SU-DHL-6 (cell line): ENCODE data around the gene COQ2.

ENCODE experiments used
- H2AFZ ChIP-seq: fragments of 200-600 bp; sonication (generic); 2 replicates; pipeline ENCODE4 v1.6.1; 2014; ENCODE audit warnings: low read depth, mild to moderate bottlenecking, moderate library complexity, mixed read lengths, antibody characterized with exemption, low read length; ENCODE audit not compliant: severe bottlenecking
- H3F3A ChIP-seq: fragments of 200-600 bp; shearing (Covaris generic); 2 replicates; pipeline ENCODE4 v1.6.0; 2016; ENCODE audit warnings: antibody characterized with exemption, mild to moderate bottlenecking; ENCODE audit not compliant: insufficient read depth
- H3K27ac ChIP-seq: fragments of 200-600 bp; sonication (generic); 2 replicates; pipeline ENCODE4 v1.5.1; 2016; ENCODE audit warnings: low read depth, mild to moderate bottlenecking, low read length, moderate library complexity, mixed read lengths
- H3K27me3 ChIP-seq: fragments of 200-600 bp; sonication (generic), shearing (Covaris generic); 2 replicates; pipeline ENCODE4 v1.6.0; 2014; ENCODE audit warnings: mild to moderate bottlenecking, low read length
- H3K36me3 ChIP-seq: fragments of 200-600 bp; sonication (generic); 2 replicates; pipeline ENCODE4 v1.6.1; 2014; ENCODE audit warnings: mild to moderate bottlenecking, low read length, mixed read lengths
- H3K4me2 ChIP-seq: fragments of 300-600, 200-600 bp; shearing (Covaris generic), sonication (generic); 2 replicates; pipeline ENCODE4 v1.6.0; 2014; ENCODE audit warnings: low read length, low read depth, mild to moderate bottlenecking; ENCODE audit not compliant: poor library complexity, severe bottlenecking
- H3K4me3 ChIP-seq: fragments of 200-600 bp; sonication (generic); 2 replicates; pipeline ENCODE4 v1.5.1; 2014; ENCODE audit warnings: antibody characterized with exemption, low read length, mild to moderate bottlenecking, mixed read lengths; ENCODE audit not compliant: insufficient read depth, poor library complexity, severe bottlenecking
- H3K79me2 ChIP-seq: fragments of 200-600 bp; sonication (generic); 2 replicates; pipeline ENCODE4 v1.6.1; 2014; ENCODE audit warnings: mild to moderate bottlenecking, low read length, moderate library complexity; ENCODE audit not compliant: insufficient read depth
- H3K9ac ChIP-seq: fragments of 200-600 bp; sonication (generic); 2 replicates; pipeline ENCODE4 v1.7.0; 2014; ENCODE audit warnings: mild to moderate bottlenecking, low read length
- H3K9me2 ChIP-seq: fragments of 200-600 bp; sonication (generic); replicated peaks from 2 replicates; pipeline ENCODE4 v1.6.1; 2014; ENCODE audit warnings: low read length; ENCODE audit not compliant: insufficient read depth
- H3K9me3 ChIP-seq: fragments of 200-600 bp; sonication (generic); 2 replicates; pipeline ENCODE4 v1.6.1; 2014; ENCODE audit warnings: low read length, mixed read lengths; ENCODE audit not compliant: insufficient read depth
- H4K20me1 ChIP-seq: fragments of 200-600 bp; sonication (generic); 2 replicates; pipeline ENCODE4 v1.6.1; 2014; ENCODE audit warnings: low read depth, mild to moderate bottlenecking, antibody characterized with exemption, low read length, moderate library complexity, mixed read lengths
- CTCF ChIP-seq: fragments of 200-600 bp; sonication (generic); IDR thresholded peaks from one replicate; pipeline ENCODE4 v1.5.1; 2017; ENCODE audit warnings: antibody characterized with exemption, mild to moderate bottlenecking, low read length, moderate library complexity; ENCODE audit not compliant: insufficient read depth, poor library complexity, severe bottlenecking
- EZH2phosphoT487 ChIP-seq: fragments of 200-600 bp; sonication (generic), shearing (Covaris generic); conservative IDR thresholded peaks from 2 replicates; pipeline ENCODE4 v1.6.1; 2018; ENCODE audit warnings: mild to moderate bottlenecking, antibody characterized with exemption, low read length, moderate library complexity, mixed read lengths

The COQ2 gene

GRCh38 chr4:83283181-83283580, 1.4 kb downstream of the COQ2 start:
- Histone ChIP-seq H3F3A (no peaks in the 10 kb centered on the region), H3K9ac (peak overlapping the region; percentile 79), H3K27ac (no peak overlapping the region), H3K4me2 (peak overlapping the region; percentile 95), H2AFZ (no peak overlapping the region), H3K79me2 (peaks cover 18% of the 10 kb centered on the region; the same call in 1 of the 2 replicates), H3K4me3 (peak overlapping the region; percentile 75), H4K20me1 (no peaks in the 10 kb centered on the region), H3K9me3 (no peaks in the 10 kb centered on the region), H3K36me3 (no peaks in the 10 kb centered on the region; the same call in 1 of the 2 replicates), H3K27me3 (no peaks in the 10 kb centered on the region), H3K9me2 (no peaks in the 10 kb centered on the region)
- TF ChIP-seq EZH2phosphoT487 (no peak), CTCF (no peak)

- H2AFZ ChIP-seq, result no peak overlapping the region
- H4K20me1 ChIP-seq, result no peaks in the 10 kb centered on the region
- no peaks in the 10 kb centered on the region for H3K9me2 ChIP-seq
- H3K79me2 ChIP-seq, result peaks cover 18% of the 10 kb centered on the region; the same call in 1 of the 2 replicates
- H3K4me3 ChIP-seq, result no peak overlapping the region
- H3K27me3 ChIP-seq, result no peaks in the 10 kb centered on the region
- TF ChIP-seq CTCF (peak; percentile 27), EZH2phosphoT487 (no peak)
- no peak overlapping the region for H3K9ac ChIP-seq
- H3K36me3 ChIP-seq, result no peaks in the 10 kb centered on the region; the same call in 1 of the 2 replicates
- H3K27ac ChIP-seq, result no peak overlapping the region
- no peaks in the 10 kb centered on the region for H3K9me3 ChIP-seq
- no peaks in the 10 kb centered on the region for H3F3A ChIP-seq
- H3K4me2 ChIP-seq, result peak overlapping the region; percentile 42
Observed at GRCh38 chr4:83282049-83282535, 2.5 kb downstream of the COQ2 start.

GRCh38 chr4:83281307-83281706, 3.3 kb downstream of the COQ2 start:
- Histone ChIP-seq H3K9me3 (no peaks in the 10 kb centered on the region), H3K9me2 (no peaks in the 10 kb centered on the region), H3F3A (no peaks in the 10 kb centered on the region), H2AFZ (no peak overlapping the region), H3K9ac (0 out of 2 replicates have a peak overlapping the region, but pooled peaks have one; percentile 6), H3K27ac (no peak overlapping the region), H4K20me1 (no peaks in the 10 kb centered on the region), H3K4me3 (no peak overlapping the region), H3K36me3 (no peaks in the 10 kb centered on the region; the same call in 1 of the 2 replicates), H3K79me2 (peaks cover 18% of the 10 kb centered on the region; the same call in 1 of the 2 replicates), H3K27me3 (no peaks in the 10 kb centered on the region), H3K4me2 (peak overlapping the region; percentile 42)
- TF ChIP-seq EZH2phosphoT487, result no peak
- TF ChIP-seq CTCF, result no peak
